Prostate gland (tissue), 2 donors: ENCODE results near the gene FBXO33. TPM values are rescaled to one million over a fixed set of nuclear protein-coding genes. Genes with fewer than 3 reads are reported as not detected.

ENCODE experiments used
- DNase-seq: peaks from one replicate; pipeline ENCODE4 v3.0.0-alpha.2; 2019; ENCODE audit warnings: low spot score
- H3K27ac ChIP-seq, 2 donors: fragments of 200-600 bp; sonication (generic); 2 replicates each; pipeline ENCODE4 v1.5.1; 2017 to 2019
- H3K27me3 ChIP-seq: fragments of 200-600 bp; sonication (generic); replicated peaks from 2 replicates; pipeline ENCODE4 v1.5.1; 2019; ENCODE audit not compliant: insufficient read depth
- H3K36me3 ChIP-seq, 2 donors: fragments of 200-600 bp; sonication (generic); 1 replicate in 1 of 2; 2 replicates in 1 of 2; pipeline versions ENCODE4 v1.5.1 to v1.8.1; 2017 to 2019
- H3K4me1 ChIP-seq: fragments of 200-600 bp; sonication (generic); replicated peaks from 2 replicates; pipeline ENCODE4 v1.5.1; 2019
- H3K4me3 ChIP-seq, 2 donors: fragments of 200-600 bp; sonication (generic); 2 replicates each; pipeline ENCODE4 v1.5.1; 2017 to 2019
- H3K9me3 ChIP-seq: fragments of 200-600 bp; sonication (generic); 2 replicates; pipeline ENCODE4 v1.5.1; 2017
- CTCF ChIP-seq, 4 experiments: fragments of 200-600 bp in 2 of 4; fragments of 450-650 bp in 2 of 4; sonication (generic) in 2 of 4; IDR thresholded peaks; 1 replicate in 3 of 4; 2 replicates in 1 of 4; pipeline ENCODE4 v1.5.1; 2016 to 2019; ENCODE audit warnings: antibody characterized with exemption in 4 of 4, mild to moderate bottlenecking in 2 of 4, moderate library complexity in 2 of 4
- POLR2A ChIP-seq: fragments of 450-650 bp; IDR thresholded peaks from one replicate; pipeline ENCODE4 v1.6.1; 2016; ENCODE audit warnings: antibody characterized with exemption, mild to moderate bottlenecking
- POLR2AphosphoS5 ChIP-seq: sonication (generic); formaldehyde crosslinking; IDR thresholded peaks from one replicate; pipeline ENCODE4 v1.6.1; 2017; ENCODE audit warnings: antibody characterized with exemption
- WGBS: methylation state at CpG from one replicate; pipeline ENCODE4 v1.1.5; 2018; 5-methylcytosine and 5-hydroxymethylcytosine counted together
- intact Hi-C: fragments of 100-400 bp; cut with DNase I; formaldehyde crosslinking; loops from one replicate; pipeline ENCODE4 v1.14.2; 2022
- total RNA-seq, 2 donors: library from RNA; depleted of rRNA; stranded (reverse); fragments of >200 nt; gene quantifications; one replicate each; pipeline ENCODE4 v1.1.0, GENCODE V29; 2016

The FBXO33 gene
- total RNA-seq, 2 donors from 2014 or later, result 15.1 to 17.1 TPM

GRCh38 chr14:39452680-39453079 lies 20.4 kb upstream of the FBXO33 start:
- 94% methylated on average over 2 of the region's 2 CpGs for WGBS
- Histone ChIP-seq H3K4me3 (no peak overlapping the region), H3K27ac (no peak overlapping the region), H3K4me1 (no peaks in the 10 kb centered on the region), H3K9me3 (no peaks in the 10 kb centered on the region), H3K36me3 (no peaks in the 10 kb centered on the region), H3K27me3 (no peaks in the 10 kb centered on the region)
- intact Hi-C loops, result no loop called here
- no peak for DNase-seq
- no peak for TF ChIP-seq POLR2A
- no peak for TF ChIP-seq CTCF (IDR thresholded peaks at IDR 0.05)
- no peak for TF ChIP-seq POLR2AphosphoS5

- no peak overlapping the region for H3K27ac ChIP-seq
- no peaks in the 10 kb centered on the region for H3K27me3 ChIP-seq
- WGBS, result 74% methylated on average over 2 of the region's 2 CpGs
- H3K36me3 ChIP-seq, result no peaks in the 10 kb centered on the region
- no peak for TF ChIP-seq POLR2AphosphoS5
- no peak for TF ChIP-seq POLR2A
- no peak for TF ChIP-seq CTCF (IDR thresholded peaks at IDR 0.05)
- H3K9me3 ChIP-seq, result no peaks in the 10 kb centered on the region
- no peaks in the 10 kb centered on the region for H3K4me1 ChIP-seq
- DNase-seq, result no peak
- intact Hi-C loops, result no loop called here
- H3K4me3 ChIP-seq, result no peak overlapping the region
Measured at GRCh38 chr14:39451811-39452210, 19.6 kb upstream of the FBXO33 start.

DNA sequence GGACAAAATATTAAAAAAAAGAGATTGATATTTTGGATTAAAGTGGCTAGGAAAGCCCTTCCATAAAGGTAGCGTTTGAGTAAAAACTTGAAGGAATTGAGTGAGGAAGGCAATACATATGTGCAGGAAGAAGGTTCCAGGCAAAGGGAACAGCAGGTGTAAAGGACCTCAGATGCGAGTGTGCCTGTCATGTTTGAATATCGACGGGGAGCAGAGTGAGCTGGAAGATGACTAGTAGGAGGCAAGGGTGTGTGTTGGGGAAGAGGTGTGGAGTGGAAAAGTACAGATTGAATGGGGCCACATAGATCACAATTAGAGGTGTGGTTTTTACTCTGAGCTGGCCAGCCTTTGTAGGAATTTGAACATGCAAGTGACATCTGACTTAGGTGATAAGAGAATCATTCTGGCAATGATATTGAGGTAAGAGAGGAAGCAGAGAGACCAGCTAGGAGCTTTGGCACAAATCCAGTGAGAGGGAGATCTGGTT lies 15.0 kb upstream of the FBXO33 start:
- H3K9me3 ChIP-seq, result no peaks in the 10 kb centered on the region
- intact Hi-C loops, result no loop called here
- H3K27ac ChIP-seq, result no peak overlapping the region
- no peaks in the 10 kb centered on the region for H3K4me1 ChIP-seq
- DNase-seq, result no peak
- WGBS, result 83% methylated on average over 4 of the region's 4 CpGs
- no peak overlapping the region for H3K4me3 ChIP-seq
- TF ChIP-seq CTCF (IDR thresholded peaks at IDR 0.05), result no peak
- TF ChIP-seq POLR2A, result no peak
- H3K36me3 ChIP-seq, result no peaks in the 10 kb centered on the region
- H3K27me3 ChIP-seq, result no peaks in the 10 kb centered on the region

GRCh38 chr14:39446131-39446744 lies 14.0 kb upstream of the FBXO33 start:
- no peak overlapping the region for H3K27ac ChIP-seq
- H3K4me3 ChIP-seq, result no peak overlapping the region
- intact Hi-C loops, result no loop called here
- DNase-seq, result no peak
- H3K9me3 ChIP-seq, result no peaks in the 10 kb centered on the region
- H3K27me3 ChIP-seq, result no peaks in the 10 kb centered on the region
- 89% methylated on average over 1 of the region's 1 CpG for WGBS
- no peaks in the 10 kb centered on the region for H3K36me3 ChIP-seq
- no peaks in the 10 kb centered on the region for H3K4me1 ChIP-seq
- TF ChIP-seq POLR2A, result no peak
- TF ChIP-seq POLR2AphosphoS5, result no peak
- no peak for TF ChIP-seq CTCF (IDR thresholded peaks at IDR 0.05)

DNA sequence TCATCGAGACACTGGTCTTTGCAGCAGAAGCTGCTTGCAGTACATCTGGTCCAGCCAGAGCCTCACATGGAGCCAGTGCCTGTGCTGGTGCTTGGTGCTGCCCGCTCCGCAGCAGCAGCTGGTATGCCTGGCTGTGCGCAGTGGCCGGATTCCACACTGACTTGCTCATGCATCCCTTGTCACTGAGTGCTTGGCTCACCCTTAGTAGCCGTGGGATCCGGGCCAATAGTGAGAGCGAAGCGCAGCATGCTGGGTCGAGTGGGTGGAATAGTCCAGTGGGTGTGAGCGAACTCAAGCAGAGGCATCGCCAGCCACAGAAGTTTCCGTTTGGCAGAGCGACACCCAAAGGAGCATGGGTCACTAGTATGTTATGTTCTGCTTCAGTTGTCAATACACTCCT lies 10.1 kb upstream of the FBXO33 start:
- 92% methylated on average over 14 of the region's 14 CpGs for WGBS
- intact Hi-C loops, result no loop called here
- Histone ChIP-seq H3K27me3 (no peaks in the 10 kb centered on the region), H3K4me1 (no peaks in the 10 kb centered on the region), H3K9me3 (no peaks in the 10 kb centered on the region), H3K36me3 (no peaks in the 10 kb centered on the region), H3K27ac (no peak overlapping the region), H3K4me3 (no peak overlapping the region)
- DNase-seq, result no peak
- TF ChIP-seq POLR2AphosphoS5 (no peak), POLR2A (no peak), CTCF (IDR thresholded peaks at IDR 0.05) (no peak)
